GM19455 (cell line): ENCODE measurements around the gene SAE1.

ENCODE experiments used
- ATAC-seq: cut with Tn5 transposase; IDR thresholded peaks from one replicate; pipeline ENCODE4 v1.9.1; 2021; ENCODE audit not compliant: unreplicated experiment

Gene SAE1

GRCh38 chr19:47258895-47259555, 128.4 kb downstream of the SAE1 start:
- ATAC-seq: no peak
